ENCODE results near the gene SENP1. TPM values are rescaled to one million over a fixed set of nuclear protein-coding genes. Genes with fewer than 3 reads are reported as not detected.

Gene SENP1
- total RNA-seq, 1 experiment from 2014 or later: 41.6 TPM

GRCh38 chr12:48078901-48079300 lies 27.0 kb downstream of the SENP1 start:
- intact Hi-C loops (cut with micrococcal nuclease; ENCODE audit: unreplicated experiment): no loop called here
- Histone ChIP-seq H3K27me3 (replicated peaks; ENCODE audit: insufficient read depth, low read depth, low read length, poor library complexity) (no peaks in the 10 kb centered on the region), H3K36me3 (ENCODE audit: insufficient read depth, low read length, poor library complexity, severe bottlenecking) (peaks cover 44% of the 10 kb centered on the region), H3K4me3 (ENCODE audit: low read depth, low read length, poor library complexity, severe bottlenecking) (no peak overlapping the region), H3K27ac (ENCODE audit: low read depth, low read length, poor library complexity, severe bottlenecking) (no peak overlapping the region), H3K9me3 (ENCODE audit: low read depth, low read length, poor library complexity, severe bottlenecking) (peaks cover 7% of the 10 kb centered on the region), H3K4me1 (ENCODE audit: insufficient read depth, low read length, poor library complexity, severe bottlenecking) (no peaks in the 10 kb centered on the region)
- no TSS peak for BruUV-seq (replicated peaks)
- CTCF ChIA-PET: no interaction called here
- POLR2A ChIA-PET (ENCODE audit: low non-redundant PET): no interaction called here
- TF ChIP-seq CTCF (conservative IDR thresholded peaks at IDR 0.05; ENCODE audit: low read depth, low read length): no peak
- TF ChIP-seq EZH2 (IDR thresholded peaks at IDR 0.05; ENCODE audit: borderline replicate concordance, low read depth, low read length, poor library complexity, severe bottlenecking): no peak
- DNase-seq (ENCODE audit: low spot score): no peak

- TF ChIP-seq EZH2 (IDR thresholded peaks at IDR 0.05; ENCODE audit: borderline replicate concordance, low read depth, low read length, poor library complexity, severe bottlenecking): no peak
- no peaks in the 10 kb centered on the region for H3K27me3 ChIP-seq (replicated peaks; ENCODE audit: insufficient read depth, low read depth, low read length, poor library complexity)
- DNase-seq (ENCODE audit: low spot score): no peak
- intact Hi-C loops (cut with micrococcal nuclease; ENCODE audit: unreplicated experiment): no loop called here
- no peak overlapping the region for H3K27ac ChIP-seq (ENCODE audit: low read depth, low read length, poor library complexity, severe bottlenecking)
- H3K36me3 ChIP-seq (ENCODE audit: insufficient read depth, low read length, poor library complexity, severe bottlenecking): peaks cover 40% of the 10 kb centered on the region
- no peak overlapping the region for H3K4me3 ChIP-seq (ENCODE audit: low read depth, low read length, poor library complexity, severe bottlenecking)
- POLR2A ChIA-PET (ENCODE audit: low non-redundant PET): no interaction called here
- CTCF ChIA-PET: no interaction called here
- H3K4me1 ChIP-seq (ENCODE audit: insufficient read depth, low read length, poor library complexity, severe bottlenecking): no peaks in the 10 kb centered on the region
- no TSS peak for BruUV-seq (replicated peaks)
- H3K9me3 ChIP-seq (ENCODE audit: low read depth, low read length, poor library complexity, severe bottlenecking): peaks cover 7% of the 10 kb centered on the region
These were observed 28.8 kb downstream of the SENP1 start for GRCh38 chr12:48077111-48077510.

- H3K36me3 ChIP-seq (ENCODE audit: insufficient read depth, low read length, poor library complexity, severe bottlenecking): peaks cover 41% of the 10 kb centered on the region
- intact Hi-C loops (cut with micrococcal nuclease; ENCODE audit: unreplicated experiment): no loop called here
- POLR2A ChIA-PET (ENCODE audit: low non-redundant PET): no interaction called here
- TF ChIP-seq CTCF (conservative IDR thresholded peaks at IDR 0.05; ENCODE audit: low read depth, low read length): no peak
- no peak for TF ChIP-seq EZH2 (IDR thresholded peaks at IDR 0.05; ENCODE audit: borderline replicate concordance, low read depth, low read length, poor library complexity, severe bottlenecking)
- DNase-seq (ENCODE audit: low spot score): no peak
- H3K27ac ChIP-seq (ENCODE audit: low read depth, low read length, poor library complexity, severe bottlenecking): no peak overlapping the region
- CTCF ChIA-PET: no interaction called here
- no peak overlapping the region for H3K4me3 ChIP-seq (ENCODE audit: low read depth, low read length, poor library complexity, severe bottlenecking)
- no peaks in the 10 kb centered on the region for H3K27me3 ChIP-seq (replicated peaks; ENCODE audit: insufficient read depth, low read depth, low read length, poor library complexity)
- BruUV-seq (replicated peaks): no TSS peak
- peaks cover 7% of the 10 kb centered on the region for H3K9me3 ChIP-seq (ENCODE audit: low read depth, low read length, poor library complexity, severe bottlenecking)
- no peaks in the 10 kb centered on the region for H3K4me1 ChIP-seq (ENCODE audit: insufficient read depth, low read length, poor library complexity, severe bottlenecking)
These were observed 30.0 kb downstream of the SENP1 start for GRCh38 chr12:48075832-48076231.

- no peaks in the 10 kb centered on the region for H3K27me3 ChIP-seq (replicated peaks; ENCODE audit: insufficient read depth, low read depth, low read length, poor library complexity)
- no peak overlapping the region for H3K4me3 ChIP-seq (ENCODE audit: low read depth, low read length, poor library complexity, severe bottlenecking)
- intact Hi-C loops (cut with micrococcal nuclease; ENCODE audit: unreplicated experiment): no loop called here
- BruUV-seq (replicated peaks): no TSS peak
- H3K27ac ChIP-seq (ENCODE audit: low read depth, low read length, poor library complexity, severe bottlenecking): no peak overlapping the region
- DNase-seq (ENCODE audit: low spot score): no peak
- CTCF ChIA-PET: no interaction called here
- no peaks in the 10 kb centered on the region for H3K4me1 ChIP-seq (ENCODE audit: insufficient read depth, low read length, poor library complexity, severe bottlenecking)
- TF ChIP-seq EZH2 (IDR thresholded peaks at IDR 0.05; ENCODE audit: borderline replicate concordance, low read depth, low read length, poor library complexity, severe bottlenecking): no peak
- TF ChIP-seq CTCF (conservative IDR thresholded peaks at IDR 0.05; ENCODE audit: low read depth, low read length): no peak
- peaks cover 7% of the 10 kb centered on the region for H3K9me3 ChIP-seq (ENCODE audit: low read depth, low read length, poor library complexity, severe bottlenecking)
- POLR2A ChIA-PET (ENCODE audit: low non-redundant PET): no interaction called here
- H3K36me3 ChIP-seq (ENCODE audit: insufficient read depth, low read length, poor library complexity, severe bottlenecking): peaks cover 43% of the 10 kb centered on the region
These were observed 31.6 kb downstream of the SENP1 start for GRCh38 chr12:48074266-48074665.
